ENCODE measurements around the gene ZNF253.

DNA sequence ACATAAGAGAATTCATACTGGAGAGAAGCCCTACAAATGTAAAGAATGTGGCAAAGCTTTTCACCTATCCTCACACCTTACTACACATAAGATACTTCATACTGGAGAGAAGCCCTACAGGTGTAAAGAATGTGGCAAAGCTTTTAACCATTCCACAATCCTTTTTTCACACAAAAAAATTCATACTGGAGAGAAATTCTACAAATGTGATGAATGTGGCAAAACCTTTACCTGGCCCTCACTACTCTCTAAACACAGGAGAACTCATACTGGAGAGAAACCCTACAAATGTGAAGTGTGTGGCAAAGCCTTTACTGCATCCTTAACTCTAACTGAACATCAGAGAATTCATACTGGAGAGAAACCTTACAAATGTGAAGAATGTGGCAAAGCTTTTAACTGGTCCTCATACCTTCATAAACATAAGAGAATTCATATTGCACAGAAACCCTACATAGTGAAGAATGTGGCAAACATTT, 30.1 kb upstream of the ZNF253 start:
- TF ChIP-seq CTCF (IDR thresholded peaks at IDR 0.05 in 2 of 3, conservative IDR thresholded peaks at IDR 0.05 in 1 of 3; ENCODE audit: control insufficient read depth in 2 of 3, extremely low read depth in 1 of 3, insufficient read depth in 1 of 3, low read depth in 3 of 3, low read length in 3 of 3) = no peak
- TF ChIP-seq HDGF (IDR thresholded peaks at IDR 0.05) = no peak
- TF ChIP-seq YY1 (IDR thresholded peaks at IDR 0.05; ENCODE audit: low read depth, low read length) = no peak
- no peak for TF ChIP-seq SIX5 (IDR thresholded peaks at IDR 0.05; ENCODE audit: low read depth, low read length, severe bottlenecking)
- TF ChIP-seq POLR2A (IDR thresholded peaks at IDR 0.05; ENCODE audit: low read depth, low read length) = no peak
- no peak for TF ChIP-seq BCL11A (IDR thresholded peaks at IDR 0.05; ENCODE audit: low read depth, low read length)
- no peak for TF ChIP-seq PAX8 (IDR thresholded peaks at IDR 0.05)
- TF ChIP-seq KDM1A (IDR thresholded peaks at IDR 0.05; ENCODE audit: borderline replicate concordance) = no peak
- no peak for TF ChIP-seq SMAD1 (IDR thresholded peaks at IDR 0.05; ENCODE audit: low read depth, partially characterized antibody)
- TF ChIP-seq SMC3 (IDR thresholded peaks at IDR 0.05; ENCODE audit: borderline replicate concordance, low read length) = no peak
- TF ChIP-seq RFX5 (IDR thresholded peaks at IDR 0.05; ENCODE audit: low read depth, low read length) = no peak
